ENCODE results near the gene DEDD2.

DEDD2 gene

GRCh38 chr19:42254850-42255765, 37.6 kb upstream of the DEDD2 start, which contains the start of gene ERF:
TSS of gene ERF (minus strand) at chr19:42255128. CDS start at chr19:42254999, 129 bp downstream.
- H3K4me3 ChIP-seq (replicated peaks; ENCODE audit: low read depth, low read length): peak within 1 kb of the TSS; percentile 87
- no peak for TF ChIP-seq CTCF (IDR thresholded peaks at IDR 0.05; ENCODE audit: insufficient read depth, low read length, poor library complexity, severe bottlenecking)
- no peaks in the 10 kb centered on the region for H3K27me3 ChIP-seq (replicated peaks; ENCODE audit: control insufficient read depth, insufficient read depth, low read length)
- DNase-seq (ENCODE audit: extremely low read depth, insufficient read length): peak; percentile 94
- no peaks in the 10 kb centered on the region; the same call in 1 of the 2 replicates for H3K36me3 ChIP-seq (ENCODE audit: control insufficient read depth, insufficient read depth, low read length)

- DNase-seq (ENCODE audit: extremely low read depth, insufficient read length): peak; percentile 81
- peaks cover 2% of the 10 kb centered on the region for H3K36me3 ChIP-seq (ENCODE audit: control insufficient read depth, insufficient read depth, low read length)
- TF ChIP-seq CTCF (IDR thresholded peaks at IDR 0.05; ENCODE audit: insufficient read depth, low read length, poor library complexity, severe bottlenecking): peak; percentile 0
- no peaks in the 10 kb centered on the region for H3K27me3 ChIP-seq (replicated peaks; ENCODE audit: control insufficient read depth, insufficient read depth, low read length)
- peak overlapping the region; percentile 87 for H3K4me3 ChIP-seq (replicated peaks; ENCODE audit: low read depth, low read length)
Measured at GRCh38 chr19:42254089-42254849, 36.8 kb upstream of the DEDD2 start.

GRCh38 chr19:42253245-42254088, 36.0 kb upstream of the DEDD2 start:
- TF ChIP-seq CTCF (IDR thresholded peaks at IDR 0.05; ENCODE audit: insufficient read depth, low read length, poor library complexity, severe bottlenecking): no peak

GRCh38 chr19:42252365-42253244, 35.1 kb upstream of the DEDD2 start:
- DNase-seq (ENCODE audit: extremely low read depth, insufficient read length): peak; percentile 28
- Histone ChIP-seq H3K36me3 (ENCODE audit: control insufficient read depth, insufficient read depth, low read length) (peaks cover 2% of the 10 kb centered on the region), H3K4me3 (replicated peaks; ENCODE audit: low read depth, low read length) (peak overlapping the region; percentile 87), H3K27me3 (replicated peaks; ENCODE audit: control insufficient read depth, insufficient read depth, low read length) (no peaks in the 10 kb centered on the region)
- no peak for TF ChIP-seq CTCF (IDR thresholded peaks at IDR 0.05; ENCODE audit: insufficient read depth, low read length, poor library complexity, severe bottlenecking)

More at GRCh38 chr19:42253245-42254088, 36.0 kb upstream of the DEDD2 start:
- Histone ChIP-seq H3K27me3 (replicated peaks; ENCODE audit: control insufficient read depth, insufficient read depth, low read length) (no peaks in the 10 kb centered on the region), H3K4me3 (replicated peaks; ENCODE audit: low read depth, low read length) (peak overlapping the region; percentile 87), H3K36me3 (ENCODE audit: control insufficient read depth, insufficient read depth, low read length) (peaks cover 2% of the 10 kb centered on the region)
- peak; percentile 57 for DNase-seq (ENCODE audit: extremely low read depth, insufficient read length)

Measured in GM06990 (cell line).